Mucosa of descending colon (tissue), 3 donors: Measurements from ENCODE around the gene GTPBP6. TPM values are rescaled to one million over a fixed set of nuclear protein-coding genes. Genes with fewer than 3 reads are reported as not detected.
A peak's percentile ranks its signal among the peaks of the same experiment; 100 is the strongest.
"Not testable (repeated sequence)": the region's sequence is repeated elsewhere in the genome, so short reads cannot be mapped to it uniquely, and the experiment has no call there.

Source experiments
- ATAC-seq: fragments of 200-7000 bp; cut with Tn5 transposase; one replicate; pipeline ENCODE4 v1.9.1; 2020; ENCODE audit warnings: mild to moderate bottlenecking, moderate library complexity
- DNase-seq, 3 donors: peaks; one replicate each; pipeline ENCODE4 v3.0.0-alpha.2; 2020
- H3K36me3 ChIP-seq: fragments of 200-600 bp; one replicate; pipeline ENCODE4 v1.8.0; 2021; ENCODE audit warnings: low read depth, mild to moderate bottlenecking
- H3K4me1 ChIP-seq: fragments of 200-600 bp; one replicate; pipeline ENCODE4 v1.8.0; 2021; ENCODE audit warnings: low read depth, mild to moderate bottlenecking
- H3K4me3 ChIP-seq: fragments of 200-600 bp; one replicate; pipeline ENCODE4 v1.8.0; 2021; ENCODE audit warnings: mild to moderate bottlenecking
- H3K9me3 ChIP-seq: fragments of 200-600 bp; one replicate; pipeline ENCODE4 v1.8.0; 2021; ENCODE audit warnings: mild to moderate bottlenecking
- CTCF ChIP-seq: fragments of 200-600 bp; IDR thresholded peaks from one replicate; pipeline ENCODE4 v1.8.0; 2022; ENCODE audit warnings: antibody characterized with exemption, mild to moderate bottlenecking
- intact Hi-C, 2 donors: fragments of 100-400 bp; cut with DNase I in 1 of 2; cut with micrococcal nuclease in 1 of 2; formaldehyde crosslinking; loops; one replicate each; pipeline versions ENCODE4 v1.11.0 to v1.11.1; 2022; cut with DNase I, micrococcal nuclease
- total RNA-seq, 3 donors: library from RNA; stranded (reverse); fragmentation: NEBNext Ultra II Directional in 2 of 3; extraction: Animal tissue kit (Norgen Biotek cat#: 25700) in 2 of 3; gene quantifications; one replicate each; pipeline versions ENCODE4 v1.2.1 to v1.2.4, GENCODE V29; 2021 to 2023
- donor health status: DM: no; HTN: no; CAD: no; lungs with moderate emphysema.
- donor health status: DM: no; HTN: no; CAD: no.
- donor health status: DM: no; HTN: yes; CAD: no.

The GTPBP6 gene
- total RNA-seq, 3 donors from 2014 or later = 49.8 to 55.8 (median 54.1) TPM

- Histone ChIP-seq H3K4me3 (no peak overlapping the region), H3K9me3 (no peaks in the 10 kb centered on the region), H3K36me3 (no peaks in the 10 kb centered on the region), H3K4me1 (no peaks in the 10 kb centered on the region)
- TF ChIP-seq CTCF = no peak
- peak in 2 of 3 donors; percentile 8 to 38 for DNase-seq
- ATAC-seq = no peak
- intact Hi-C loops = no loop called here
These were observed 28.0 kb downstream of the GTPBP6 start for GRCh38 chrX:290476-291166.

GRCh38 chrX:288561-288991, 30.0 kb downstream of the GTPBP6 start:
- ATAC-seq (no peak), DNase-seq (peak in 2 of 3 donors; percentile 20 to 43)
- Histone ChIP-seq H3K4me1 (no peaks in the 10 kb centered on the region), H3K36me3 (no peaks in the 10 kb centered on the region), H3K4me3 (no peak overlapping the region), H3K9me3 (no peaks in the 10 kb centered on the region)
- TF ChIP-seq CTCF = no peak
- intact Hi-C loops = no loop called here

- no peak for ATAC-seq
These were observed 30.9 kb downstream of the GTPBP6 start for GRCh38 chrX:287670-288069.

GRCh38 chrX:285076-285677, 33.4 kb downstream of the GTPBP6 start:
- intact Hi-C loops = no loop called here
- Histone ChIP-seq H3K9me3 (no peaks in the 10 kb centered on the region), H3K4me3 (no peak overlapping the region)

More at GRCh38 chrX:287670-288069, 30.9 kb downstream of the GTPBP6 start:
- H3K4me3 ChIP-seq = no peak overlapping the region
- peak in 1 of 3 donors; percentile 13 for DNase-seq
- H3K9me3 ChIP-seq = no peaks in the 10 kb centered on the region
- intact Hi-C loops = no loop called here
- no peaks in the 10 kb centered on the region for H3K36me3 ChIP-seq
- H3K4me1 ChIP-seq = no peaks in the 10 kb centered on the region
- no peak for TF ChIP-seq CTCF

GRCh38 chrX:283115-283845, 35.3 kb downstream of the GTPBP6 start:
- intact Hi-C loops = no loop called here
- H3K36me3 ChIP-seq = no peaks in the 10 kb centered on the region

More at GRCh38 chrX:285076-285677, 33.4 kb downstream of the GTPBP6 start:
- no peak for ATAC-seq
- peak in 2 of 3 donors; percentile 6 to 7 for DNase-seq
- Histone ChIP-seq H3K4me1 (no peaks in the 10 kb centered on the region), H3K36me3 (no peaks in the 10 kb centered on the region)
- no peak for TF ChIP-seq CTCF

GRCh38 chrX:282000-282681, 36.5 kb downstream of the GTPBP6 start:
- H3K36me3 ChIP-seq, ATAC-seq, intact Hi-C loops, H3K4me1 ChIP-seq, H3K4me3 ChIP-seq, H3K9me3 ChIP-seq: not testable (repeated sequence)
- DNase-seq = peak in 2 of 3 donors; percentile 6 to 22

More at GRCh38 chrX:283115-283845, 35.3 kb downstream of the GTPBP6 start:
- no peak for TF ChIP-seq CTCF
- H3K9me3 ChIP-seq = no peaks in the 10 kb centered on the region
- H3K4me3 ChIP-seq = no peak overlapping the region
- no peaks in the 10 kb centered on the region for H3K4me1 ChIP-seq
- peak; percentile 90 to 96 (median 93) for DNase-seq
- ATAC-seq = peak; percentile 99
